Measurements from ENCODE around the gene HELZ2. TPM values are rescaled to one million over a fixed set of nuclear protein-coding genes. Genes with fewer than 3 reads are reported as not detected.
A peak's percentile ranks its signal among the peaks of the same experiment; 100 is the strongest.
"Not testable (repeated sequence)": the region's sequence is repeated elsewhere in the genome, so short reads cannot be mapped to it uniquely, and the experiment has no call there.

HELZ2 gene
- total RNA-seq = 10 to 100 TPM; 12.1 to 36.0 TPM
- long read RNA-seq, partial matches to known transcripts = 0 of 3 reads
- long read RNA-seq, other reads (novel, unspliced or antisense) = 0 of 3 reads

- DNase-seq (peak; percentile 86), ATAC-seq (peak; percentile 89 to 91)
- intact Hi-C loops (cut with DNase I) = no loop called here
These were observed at the start of gene HELZ2 for GRCh38 chr20:63574156-63574828. TSS of gene HELZ2 (minus strand) at chr20:63574239. CDS start at chr20:63572385, 1,854 bp downstream.

GRCh38 chr20:63622732-63623131, 48.7 kb upstream of the HELZ2 start:
- no peak for DNase-seq
- intact Hi-C loops (cut with DNase I) = no loop called here
- ATAC-seq = no peak

- ATAC-seq (no peak), DNase-seq (no peak)
- intact Hi-C loops (cut with DNase I) = no loop called here
These were observed 48.1 kb upstream of the HELZ2 start for GRCh38 chr20:63622096-63622495.

GRCh38 chr20:63620991-63621390, 47.0 kb upstream of the HELZ2 start:
- intact Hi-C loops (cut with DNase I) = no loop called here
- ATAC-seq (no peak), DNase-seq (no peak)

GRCh38 chr20:63619505-63619904, 45.5 kb upstream of the HELZ2 start:
- ATAC-seq = no peak
- intact Hi-C loops (cut with DNase I) = no loop called here
- DNase-seq = no peak

- intact Hi-C loops (cut with DNase I) = no loop called here
- ATAC-seq = no peak
These were observed 45.0 kb upstream of the HELZ2 start for GRCh38 chr20:63619086-63619485.

GRCh38 chr20:63618291-63618980, 44.4 kb upstream of the HELZ2 start:
- ATAC-seq = no peak
- intact Hi-C loops (cut with DNase I) = no loop called here
- no peak for DNase-seq

More at GRCh38 chr20:63619086-63619485, 45.0 kb upstream of the HELZ2 start:
- no peak for DNase-seq

- intact Hi-C loops (cut with DNase I) = no loop called here
- ATAC-seq (no peak), DNase-seq (no peak)
These were observed 43.8 kb upstream of the HELZ2 start for GRCh38 chr20:63617876-63618265.

GRCh38 chr20:63617092-63617875, 43.2 kb upstream of the HELZ2 start:
- intact Hi-C loops (cut with DNase I) = no loop called here
- DNase-seq = no peak
- ATAC-seq = no peak

GRCh38 chr20:63613863-63614594, 40.0 kb upstream of the HELZ2 start:
- not testable (repeated sequence) for ATAC-seq, DNase-seq
- intact Hi-C loops (cut with DNase I) = loop anchor here in 1 of 2 donors (5.0 kb wide), 1 partner anchor 77 kb away; the partner anchor contains the start of gene PTK6

- DNase-seq = no peak
- intact Hi-C loops (cut with DNase I) = loop anchor here in 1 of 2 donors (5.0 kb wide), 1 partner anchor 75 kb away; the partner anchor contains the start of gene PTK6
- ATAC-seq = peak in 1 of 2 donors; percentile 15
These were observed 38.4 kb upstream of the HELZ2 start for GRCh38 chr20:63612276-63612931.

- intact Hi-C loops (cut with DNase I) = loop anchor here in 1 of 2 donors (5.0 kb wide), 1 partner anchor 74 kb away; the partner anchor contains the start of gene PTK6
- ATAC-seq (no peak), DNase-seq (no peak)
These were observed 37.6 kb upstream of the HELZ2 start for GRCh38 chr20:63611646-63612045.

- intact Hi-C loops (cut with DNase I) = loop anchor here in 1 of 2 donors (5.0 kb wide), 1 partner anchor 74 kb away; the partner anchor contains the start of gene PTK6
- ATAC-seq = no peak
- DNase-seq = no peak
These were observed 36.8 kb upstream of the HELZ2 start for GRCh38 chr20:63610581-63611435.

GRCh38 chr20:63606686-63607085, 32.6 kb upstream of the HELZ2 start:
- no peak for ATAC-seq
- intact Hi-C loops (cut with DNase I) = no loop called here
- no peak for DNase-seq

- no peak for ATAC-seq
- DNase-seq = no peak
- intact Hi-C loops (cut with DNase I) = no loop called here
These were observed 28.3 kb upstream of the HELZ2 start for GRCh38 chr20:63602321-63602720.

GRCh38 chr20:63601679-63602078, 27.6 kb upstream of the HELZ2 start:
- intact Hi-C loops (cut with DNase I); DNase-seq; ATAC-seq: not testable (repeated sequence)

GRCh38 chr20:63599396-63600050, 25.5 kb upstream of the HELZ2 start:
- no peak for DNase-seq
- no peak for ATAC-seq
- intact Hi-C loops (cut with DNase I) = loop anchor here in 1 of 2 donors (10.0 kb wide), 1 partner anchor 55 kb away; the partner anchor contains the start of gene SRMS

All from left cardiac atrium (tissue), 4 donors.